H9 (cell line): ENCODE results near the gene TMEM270. TPM values are rescaled to one million over a fixed set of nuclear protein-coding genes. Genes with fewer than 3 reads are reported as not detected.

Experiments used
- DNase-seq: peaks from one replicate; pipeline ENCODE4 v3.0.0-alpha.2; 2017
- H2AFZ ChIP-seq: one replicate; pipeline ENCODE4 v1.6.1; 2013; ENCODE audit warnings: mild to moderate bottlenecking, low read length, control low read depth, moderate library complexity
- H2AK5ac ChIP-seq: 2 replicates; pipeline ENCODE4 v1.6.1; 2013; ENCODE audit warnings: low read length, control low read depth, mixed read lengths; ENCODE audit not compliant: insufficient read length
- H2BK120ac ChIP-seq: one replicate; pipeline ENCODE4 v1.6.1; 2013; ENCODE audit warnings: low read depth, mild to moderate bottlenecking, low read length, control low read depth, inconsistent platforms; ENCODE audit not compliant: poor library complexity, severe bottlenecking
- H2BK12ac ChIP-seq: 2 replicates; pipeline ENCODE4 v1.6.1; 2013; ENCODE audit warnings: low read length, control low read depth, mixed read lengths, low read depth; ENCODE audit not compliant: insufficient read length
- H2BK15ac ChIP-seq: 2 replicates; pipeline ENCODE4 v1.6.1; 2013; ENCODE audit warnings: low read depth, low read length, control low read depth
- H2BK20ac ChIP-seq: one replicate; pipeline ENCODE4 v1.6.1; 2013; ENCODE audit warnings: low read depth, mild to moderate bottlenecking, low read length, control low read depth, inconsistent platforms; ENCODE audit not compliant: poor library complexity, severe bottlenecking
- H2BK5ac ChIP-seq: 2 replicates; pipeline ENCODE4 v1.6.1; 2013; ENCODE audit warnings: low read length, control low read depth, mixed read lengths; ENCODE audit not compliant: insufficient read length
- H3K14ac ChIP-seq: 2 replicates; pipeline ENCODE4 v1.6.1; 2013; ENCODE audit warnings: low read length, control low read depth; ENCODE audit not compliant: insufficient read depth
- H3K18ac ChIP-seq: 2 replicates; pipeline ENCODE4 v1.6.1; 2013; ENCODE audit warnings: low read depth, mild to moderate bottlenecking, mixed read lengths, low read length, control low read depth; ENCODE audit not compliant: insufficient read length
- H3K23ac ChIP-seq: 2 replicates; pipeline ENCODE4 v1.6.1; 2013; ENCODE audit warnings: low read length, control low read depth, mixed read lengths, low read depth; ENCODE audit not compliant: insufficient read length
- H3K23me2 ChIP-seq: 2 replicates; pipeline ENCODE4 v1.6.1; 2013; ENCODE audit warnings: low read depth, mild to moderate bottlenecking, mixed read lengths, low read length, control low read depth; ENCODE audit not compliant: insufficient read length, poor library complexity, severe bottlenecking
- H3K27ac ChIP-seq: 2 replicates; pipeline ENCODE4 v1.5.1; 2013; ENCODE audit warnings: low read length, control low read depth, mixed read lengths, low read depth; ENCODE audit not compliant: insufficient read length
- H3K27me3 ChIP-seq: 2 replicates; pipeline ENCODE4 v1.6.1; 2013; ENCODE audit warnings: low read length, control low read depth, inconsistent platforms; ENCODE audit not compliant: insufficient read depth
- H3K4ac ChIP-seq: 2 replicates; pipeline ENCODE4 v1.6.1; 2013; ENCODE audit warnings: low read depth, mild to moderate bottlenecking, control low read depth, inconsistent platforms, low read length, moderate library complexity
- H3K4me1 ChIP-seq: 2 replicates; pipeline ENCODE4 v1.6.1; 2013; ENCODE audit warnings: low read length, control low read depth, inconsistent platforms; ENCODE audit not compliant: insufficient read depth
- H3K4me2 ChIP-seq: 2 replicates; pipeline ENCODE4 v1.6.1; 2013; ENCODE audit warnings: low read length, control low read depth, mixed read lengths; ENCODE audit not compliant: insufficient read length, insufficient read depth
- H3K56ac ChIP-seq: 2 replicates; pipeline ENCODE4 v1.6.1; 2013; ENCODE audit warnings: low read depth, mild to moderate bottlenecking, mixed read lengths, low read length, control low read depth; ENCODE audit not compliant: insufficient read length
- H3K79me1 ChIP-seq: 2 replicates; pipeline ENCODE4 v1.6.1; 2013; ENCODE audit warnings: low read depth, mild to moderate bottlenecking, moderate library complexity, low read length, control low read depth, inconsistent platforms; ENCODE audit not compliant: insufficient read depth, poor library complexity, severe bottlenecking
- H3K79me2 ChIP-seq: 2 replicates; pipeline ENCODE4 v1.6.1; 2013; ENCODE audit warnings: low read length, control low read depth, inconsistent platforms; ENCODE audit not compliant: insufficient read depth
- H3K9ac ChIP-seq: 2 replicates; pipeline ENCODE4 v1.6.1; 2013; ENCODE audit warnings: low read length, control low read depth, mixed read lengths; ENCODE audit not compliant: insufficient read length; ENCODE audit errors: extremely low read depth
- H3K9me3 ChIP-seq: one replicate; pipeline ENCODE4 v1.6.1; 2013; ENCODE audit warnings: low read depth, low read length, inconsistent platforms; ENCODE audit not compliant: control insufficient read depth
- H3T11ph ChIP-seq: one replicate; pipeline ENCODE4 v1.6.1; 2013; ENCODE audit warnings: mild to moderate bottlenecking, low read length, control low read depth, inconsistent platforms
- H4K20me1 ChIP-seq: one replicate; pipeline ENCODE4 v1.6.1; 2013; ENCODE audit not compliant: control insufficient read depth, insufficient read length, insufficient read depth
- H4K5ac ChIP-seq: 2 replicates; pipeline ENCODE4 v1.6.1; 2013; ENCODE audit warnings: low read depth, mild to moderate bottlenecking, mixed read lengths, low read length, control low read depth; ENCODE audit not compliant: insufficient read length
- H4K8ac ChIP-seq: replicated peaks from 2 replicates; pipeline ENCODE4 v1.6.1; 2013; ENCODE audit warnings: low read length, control low read depth, mixed read lengths, low read depth; ENCODE audit not compliant: insufficient read length
- H4K91ac ChIP-seq: 2 replicates; pipeline ENCODE4 v1.6.1; 2013; ENCODE audit warnings: low read depth, mild to moderate bottlenecking, moderate library complexity, mixed read lengths, low read length, control low read depth; ENCODE audit not compliant: insufficient read length
- H3K27ac Mint-ChIP-seq, 3 experiments: 2 replicates in 2 of 3; 3 replicates in 1 of 3; pipeline ENCODE4 v1.8.0; 2020 to 2021; ENCODE audit warnings: mixed read lengths in 3 of 3, mild to moderate bottlenecking in 1 of 3, moderate library complexity in 1 of 3
- H3K27me3 Mint-ChIP-seq: 2 replicates; pipeline ENCODE4 v1.8.0; 2021; ENCODE audit warnings: low read depth, mild to moderate bottlenecking, moderate library complexity, mixed read lengths
- H3K36me3 Mint-ChIP-seq, 3 experiments: 2 replicates in 2 of 3; 3 replicates in 1 of 3; pipeline ENCODE4 v1.8.0; 2020 to 2021; ENCODE audit warnings: low read depth in 3 of 3, mixed read lengths in 3 of 3; ENCODE audit not compliant: insufficient read depth in 1 of 3
- H3K4me1 Mint-ChIP-seq, 2 experiments: 2 replicates each; pipeline ENCODE4 v1.8.0; 2020; ENCODE audit warnings: mixed read lengths in 2 of 2
- H3K4me3 Mint-ChIP-seq, 2 experiments: 2 replicates in 1 of 2; 3 replicates in 1 of 2; pipeline ENCODE4 v1.8.0; 2020 to 2021; ENCODE audit warnings: mild to moderate bottlenecking in 2 of 2, mixed read lengths in 2 of 2, moderate library complexity in 1 of 2
- H3K9me3 Mint-ChIP-seq, 2 experiments: 2 replicates in 1 of 2; 3 replicates in 1 of 2; pipeline ENCODE4 v1.8.0; 2020; ENCODE audit warnings: mild to moderate bottlenecking in 2 of 2, mixed read lengths in 2 of 2, moderate library complexity in 1 of 2
- CTCF ChIP-seq: fragments of 200-600 bp; sonication (generic); conservative IDR thresholded peaks from 3 replicates; pipeline ENCODE4 v1.8.0; 2021; ENCODE audit warnings: antibody characterized with exemption, mild to moderate bottlenecking
- WGBS: extraction: QIAGEN DNeasy Blood & Tissue Kit; methylation state at CpG from one replicate; pipeline ENCODE4 v1.1.7; 2013; ENCODE audit warnings: missing lambda C conversion rate, low lambda C conversion rate, mixed read lengths; ENCODE audit not compliant: insufficient read length; ENCODE audit errors: extremely low coverage; 5-methylcytosine and 5-hydroxymethylcytosine counted together
- total RNA-seq: library from RNA; stranded (reverse); gene quantifications from 2 replicates; pipeline ENCODE4 v1.2.1, GENCODE V29; 2021

Gene TMEM270
- total RNA-seq, 1 experiment from 2014 or later, result not detected

GRCh38 chr7:73907554-73908122, 46.7 kb downstream of the TMEM270 start:
- H4K91ac ChIP-seq, result no peak overlapping the region
- Mint-ChIP-seq H3K9me3 (no peaks in the 10 kb centered on the region; a peak in 1 of 5 replicates), H3K36me3 (no peaks in the 10 kb centered on the region; a peak in 1 of 7 replicates), H3K4me3 (no peak overlapping the region), H3K4me1 (peaks cover 13 to 27% of the 10 kb centered on the region in 2 experiments), H3K27ac (no peak overlapping the region; a peak in 1 of 7 replicates), H3K27me3 (no peaks in the 10 kb centered on the region)
- H4K20me1 ChIP-seq, result no peaks in the 10 kb centered on the region
- H3K56ac ChIP-seq, result no peak overlapping the region
- H3K79me1 ChIP-seq, result no peaks in the 10 kb centered on the region
- no peak for DNase-seq
- no peak overlapping the region for H2AK5ac ChIP-seq
- no peak overlapping the region for H4K8ac ChIP-seq
- no peak overlapping the region for H3K27ac ChIP-seq
- no peak overlapping the region for H2BK15ac ChIP-seq
- no peak overlapping the region for H3K18ac ChIP-seq
- H2BK12ac ChIP-seq, result no peak overlapping the region
- H3K23ac ChIP-seq, result no peak overlapping the region
- no peak overlapping the region for H2AFZ ChIP-seq
- H3K9me3 ChIP-seq, result no peaks in the 10 kb centered on the region
- H3K4me2 ChIP-seq, result no peak overlapping the region
- H2BK20ac ChIP-seq, result no peak overlapping the region
- H4K5ac ChIP-seq, result no peak overlapping the region
- TF ChIP-seq CTCF, result no peak
- no peaks in the 10 kb centered on the region for H3K79me2 ChIP-seq
- H3K4me1 ChIP-seq, result no peaks in the 10 kb centered on the region
- WGBS, result no CpG with 5 or more reads among the region's 12 CpGs
- H2BK120ac ChIP-seq, result no peak overlapping the region
- H3K4ac ChIP-seq, result no peak overlapping the region
- no peak overlapping the region for H3K9ac ChIP-seq
- no peaks in the 10 kb centered on the region for H3K27me3 ChIP-seq
- H2BK5ac ChIP-seq, result no peak overlapping the region
- no peak overlapping the region for H3K14ac ChIP-seq
- H3K23me2 ChIP-seq, result no peaks in the 10 kb centered on the region
- H3T11ph ChIP-seq, result no peak overlapping the region
